Endothelial cell of umbilical vein (primary cell): ENCODE results near the gene HYAL1. TPM values are rescaled to one million over a fixed set of nuclear protein-coding genes. Genes with fewer than 3 reads are reported as not detected.
A peak's percentile ranks its signal among the peaks of the same experiment; 100 is the strongest.

Experiments
- BruUV-seq: library from RNA; stranded (reverse); fragments of 400-500 nt; replicated peaks from 2 replicates; lab custom pipeline; 2021; lab: Mats Ljungman, UMichigan
- CTCF ChIA-PET: fragments of 300-600, 350-600 bp; sonication (Branson Sonifier 250); formaldehyde crosslinking; loops from one replicate; lab custom pipeline; 2021; ENCODE audit warnings: antibody characterized with exemption, inconsistent platforms; lab: Charles Lee
- POLR2A ChIA-PET: fragments of 300-600, 350-600 bp; sonication (Branson Sonifier 250); formaldehyde crosslinking; loops from one replicate; lab custom pipeline; 2021; ENCODE audit warnings: antibody characterized with exemption, inconsistent platforms; lab: Charles Lee
- DNase-seq: peaks from one replicate; pipeline ENCODE4 v3.0.0-alpha.2; 2011; ENCODE audit warnings: low read depth, low spot score
- FAIRE-seq: peaks from 2 replicates; lab custom pipeline; 2011; peaks lifted over from hg19 to GRCh38; lab: Jason Lieb, UNC
- H2AFZ ChIP-seq: 2 replicates; pipeline ENCODE4 v1.6.0; 2012; ENCODE audit warnings: low read depth, low read length, control low read depth, inconsistent platforms
- H3K27ac ChIP-seq: 2 replicates; pipeline ENCODE4 v1.5.1; 2011; ENCODE audit warnings: low read depth, mild to moderate bottlenecking, control low read depth, low read length, moderate library complexity; ENCODE audit not compliant: insufficient read depth
- H3K27me3 ChIP-seq, 2 experiments: 2 replicates each; pipeline versions ENCODE4 v1.6.0 to v1.6.1; 2011; ENCODE audit warnings: low read length in 2 of 2, mixed read lengths in 1 of 2; ENCODE audit not compliant: control insufficient read depth in 2 of 2, insufficient read depth in 2 of 2
- H3K36me3 ChIP-seq, 2 experiments: 2 replicates in 1 of 2; 3 replicates in 1 of 2; pipeline ENCODE4 v1.5.1; 2011; ENCODE audit warnings: low read length in 2 of 2, mild to moderate bottlenecking in 1 of 2, moderate library complexity in 1 of 2; ENCODE audit not compliant: control insufficient read depth in 2 of 2, insufficient read depth in 2 of 2; ENCODE audit errors: extremely low read depth in 1 of 2
- H3K4me1 ChIP-seq: 3 replicates; pipeline ENCODE4 v1.5.1; 2011; ENCODE audit warnings: mild to moderate bottlenecking, low read length; ENCODE audit not compliant: control insufficient read depth, insufficient read depth; ENCODE audit errors: extremely low read depth
- H3K4me2 ChIP-seq: 2 replicates; pipeline ENCODE4 v1.6.1; 2011; ENCODE audit warnings: low read length, control low read depth, mixed read lengths; ENCODE audit not compliant: insufficient read depth
- H3K4me3 ChIP-seq, 3 experiments: fragments of 200-600 bp in 1 of 3; sonication (generic), shearing (Covaris generic) in 1 of 3; replicated peaks in 1 of 3; 2 replicates each; pipeline ENCODE4 v1.5.1; 2011 to 2016; ENCODE audit warnings: control low read depth in 3 of 3, low read length in 3 of 3, mild to moderate bottlenecking in 2 of 3, inconsistent platforms in 1 of 3, low read depth in 1 of 3, moderate library complexity in 1 of 3; ENCODE audit not compliant: insufficient read depth in 1 of 3
- H3K79me2 ChIP-seq: 2 replicates; pipeline ENCODE4 v1.6.0; 2012; ENCODE audit warnings: low read length, inconsistent platforms; ENCODE audit not compliant: control insufficient read depth, insufficient read depth
- H3K9ac ChIP-seq: replicated peaks from 2 replicates; pipeline ENCODE3; 2011; ENCODE audit warnings: low read length, control low read depth; ENCODE audit not compliant: insufficient read depth; ENCODE audit errors: extremely low read depth
- H3K9me1 ChIP-seq: replicated peaks from 3 replicates; pipeline ENCODE4 v1.6.0; 2011; ENCODE audit warnings: mild to moderate bottlenecking, low read length; ENCODE audit not compliant: control insufficient read depth, insufficient read depth; ENCODE audit errors: extremely low read depth
- H3K9me3 ChIP-seq: replicated peaks from 2 replicates; pipeline ENCODE4 v1.5.1; 2012; ENCODE audit warnings: low read length, inconsistent platforms; ENCODE audit not compliant: control insufficient read depth, insufficient read depth
- H4K20me1 ChIP-seq: replicated peaks from 2 replicates; pipeline ENCODE3; 2011; ENCODE audit warnings: mild to moderate bottlenecking, low read length; ENCODE audit not compliant: control insufficient read depth, insufficient read depth; ENCODE audit errors: extremely low read depth
- CTCF ChIP-seq, 2 donors: IDR thresholded peaks; 1 replicate in 1 of 2; 2 replicates in 1 of 2; pipeline ENCODE4 v1.5.1; 2011; ENCODE audit warnings: low read length in 2 of 2, mild to moderate bottlenecking in 2 of 2, moderate library complexity in 2 of 2, control low read depth in 1 of 2, inconsistent platforms in 1 of 2, low read depth in 1 of 2; ENCODE audit not compliant: insufficient read depth in 1 of 2; ENCODE audit errors: extremely low read depth in 1 of 2
- FOS ChIP-seq: IDR thresholded peaks from 2 replicates; pipeline ENCODE4 v1.6.1; 2011; ENCODE audit warnings: mild to moderate bottlenecking, low read length, moderate library complexity, borderline replicate concordance; ENCODE audit not compliant: insufficient read depth
- JUN ChIP-seq: IDR thresholded peaks from 2 replicates; pipeline ENCODE4 v1.6.1; 2011; ENCODE audit warnings: borderline replicate concordance, low read depth; ENCODE audit not compliant: insufficient read length, insufficient read depth
- POLR2AphosphoS5 ChIP-seq: IDR thresholded peaks from 2 replicates; pipeline ENCODE4 v1.6.1; 2012; ENCODE audit warnings: low read depth, mild to moderate bottlenecking, control low read depth, low read length, moderate library complexity; ENCODE audit not compliant: insufficient read depth
- dilution Hi-C: fragments of 300-500 bp; cut with MboI; formaldehyde crosslinking; loops from one replicate; pipeline ENCODE4 v1.15.0; 2019; ENCODE audit warnings: low sequenced_read_pairs; ENCODE audit not compliant: extremely low pct_ligation_motif_present
- intact Hi-C: fragments of 100-400 bp; cut with micrococcal nuclease; formaldehyde crosslinking; loops from one replicate; pipeline ENCODE4 v1.10.0; 2022
- polyA plus RNA-seq, 4 experiments: library from polyadenylated mRNA; depleted of rRNA in 3 of 4; stranded (reverse) in 3 of 4; unstranded in 1 of 4; fragments of >200 nt; gene quantifications; 2 replicates each; pipeline versions ENCODE4 v1.2.1 to v1.2.3, GENCODE V29; 2011 to 2012; ENCODE audit warnings: missing spikeins in 1 of 4
- total RNA-seq: library from RNA; stranded (reverse); gene quantifications from 2 replicates; pipeline ENCODE4 v1.2.3, GENCODE V29; 2021

The HYAL1 gene
- total and polyA plus RNA-seq, 2 donors (not counting 3 experiments of a cell fraction or from before 2014, with no cell fraction given): 2.2 to 3.3 TPM

GRCh38 chr3:50251220-50251619 is 52.2 kb downstream of the HYAL1 start:
- DNase-seq (peak; percentile 65), FAIRE-seq (peak; percentile 84)
- dilution Hi-C loops: no loop called here

More at GRCh38 chr3:50251220-50251619, 52.2 kb downstream of the HYAL1 start:
- peak overlapping the region; percentile 50 for H3K27ac ChIP-seq
- H3K4me1 ChIP-seq: peaks cover 82% of the 10 kb centered on the region
- no peak for TF ChIP-seq CTCF (IDR thresholded peaks at IDR 0.05; ENCODE audit: extremely low read depth in 1 of 2, insufficient read depth in 1 of 2, low read depth in 1 of 2, low read length in 2 of 2)
- peak; percentile 66 for TF ChIP-seq POLR2AphosphoS5
- TF ChIP-seq JUN: peak; percentile 35
- TF ChIP-seq FOS: peak; percentile 68
- H3K4me2 ChIP-seq: no peak overlapping the region
- no peak overlapping the region for H3K4me3 ChIP-seq
- H3K36me3 ChIP-seq: peaks cover 7 to 48% of the 10 kb centered on the region in 2 experiments
- H3K27me3 ChIP-seq: no peaks in the 10 kb centered on the region
- CTCF ChIA-PET: interaction anchor here (0.7 to 3.0 kb wide), 5 partner anchors 8 to 57 kb away, joined by 3 to 17 read pairs (median 4); no protein-coding TSS in a partner anchor
- H3K9me1 ChIP-seq: no peaks in the 10 kb centered on the region
- H4K20me1 ChIP-seq: no peaks in the 10 kb centered on the region
- intact Hi-C loops: no loop called here
- H2AFZ ChIP-seq: no peak overlapping the region
- H3K9me3 ChIP-seq: no peaks in the 10 kb centered on the region
- H3K79me2 ChIP-seq: peaks cover 83% of the 10 kb centered on the region
- POLR2A ChIA-PET: interaction anchor here (0.9 kb wide), 1 partner anchor 8 kb away, joined by 4 read pairs; no protein-coding TSS in a partner anchor
- BruUV-seq: no TSS peak
- no peak overlapping the region for H3K9ac ChIP-seq
